Karpas-422 (cell line): ENCODE data around the gene STOX2. TPM values are rescaled to one million over a fixed set of nuclear protein-coding genes. Genes with fewer than 3 reads are reported as not detected.

Source experiments
- DNase-seq: peaks from one replicate; pipeline ENCODE4 v3.0.0-alpha.2; 2015
- H2AFZ ChIP-seq: fragments of 200-600 bp; sonication (generic); 2 replicates; pipeline ENCODE4 v1.6.1; 2014; ENCODE audit warnings: antibody characterized with exemption, low read length, mixed read lengths
- H3K27ac ChIP-seq: fragments of 200-600 bp; sonication (generic); 2 replicates; pipeline ENCODE4 v1.5.1; 2014; ENCODE audit warnings: mild to moderate bottlenecking, low read length, moderate library complexity
- H3K27me3 ChIP-seq: fragments of 200-600 bp; sonication (generic); 2 replicates; pipeline ENCODE4 v1.6.1; 2014; ENCODE audit warnings: low read length, mixed read lengths
- H3K36me3 ChIP-seq: fragments of 200-600 bp; sonication (generic); 2 replicates; pipeline ENCODE4 v1.6.1; 2014; ENCODE audit warnings: low read length, mixed read lengths; ENCODE audit not compliant: insufficient read depth
- H3K4me1 ChIP-seq: fragments of 200-600 bp; sonication (generic); 2 replicates; pipeline ENCODE4 v1.6.1; 2014; ENCODE audit warnings: mild to moderate bottlenecking, low read length, mixed read lengths
- H3K4me2 ChIP-seq: fragments of 200-600 bp; sonication (generic); 2 replicates; pipeline ENCODE4 v1.6.1; 2014; ENCODE audit warnings: low read length, low read depth, mild to moderate bottlenecking; ENCODE audit not compliant: poor library complexity, severe bottlenecking
- H3K4me3 ChIP-seq: fragments of 200-600 bp; sonication (generic); 2 replicates; pipeline ENCODE4 v1.5.1; 2014; ENCODE audit warnings: mild to moderate bottlenecking, antibody characterized with exemption, low read length, mixed read lengths
- H3K79me2 ChIP-seq: fragments of 200-600 bp; sonication (generic); 2 replicates; pipeline ENCODE4 v1.6.1; 2014; ENCODE audit warnings: mild to moderate bottlenecking, low read length, mixed read lengths
- H3K9ac ChIP-seq: fragments of 200-600 bp; sonication (generic); 2 replicates; pipeline ENCODE4 v1.6.0; 2014; ENCODE audit warnings: low read length
- H3K9me2 ChIP-seq: fragments of 200-600 bp; sonication (generic), shearing (Covaris generic); replicated peaks from 2 replicates; pipeline ENCODE4 v1.6.0; 2014; ENCODE audit warnings: mild to moderate bottlenecking, low read length, moderate library complexity; ENCODE audit not compliant: insufficient read depth
- H3K9me3 ChIP-seq: fragments of 300-700, 200-600 bp; sonication (generic); 2 replicates; pipeline ENCODE4 v1.6.1; 2014; ENCODE audit warnings: low read length, mixed read lengths
- H4K20me1 ChIP-seq: fragments of 200-600 bp; sonication (generic); 2 replicates; pipeline ENCODE4 v1.6.1; 2014; ENCODE audit warnings: mild to moderate bottlenecking, antibody characterized with exemption, low read length, low read depth; ENCODE audit not compliant: insufficient read depth
- total RNA-seq: library from RNA; depleted of rRNA; stranded (reverse); fragments of >200 nt; shearing (Covaris generic); gene quantifications from 2 replicates; pipeline ENCODE4 v1.2.3, GENCODE V29; 2014; ENCODE audit warnings: low replicate concordance; rRNA removed

STOX2 gene
- not detected in 2 replicates for total RNA-seq

DNA sequence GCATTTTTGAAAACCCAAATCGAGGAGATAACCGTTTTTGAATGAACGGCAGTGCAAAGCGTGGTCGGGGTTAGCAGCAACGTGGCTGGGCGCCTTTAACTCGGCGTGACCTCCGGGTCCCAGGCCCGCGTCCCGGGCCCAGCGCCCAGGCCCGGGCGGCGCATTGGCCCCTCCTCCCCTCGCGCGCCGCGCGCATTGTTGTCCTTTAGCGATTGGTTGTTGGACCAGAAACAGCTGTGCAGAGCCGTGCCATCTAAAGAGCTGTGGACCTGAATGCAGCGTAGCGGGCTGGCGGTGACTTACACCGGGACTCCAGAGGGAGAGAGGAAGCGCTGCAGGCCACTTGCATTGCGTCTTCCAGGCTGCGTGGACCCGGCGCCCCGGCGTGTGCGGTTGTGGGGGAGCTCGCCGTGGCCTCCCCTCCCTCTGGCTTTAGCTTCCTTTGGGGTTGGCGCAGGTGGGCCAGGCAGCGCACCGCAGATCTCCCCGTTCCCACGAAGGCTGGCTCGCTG is at the start of gene STOX2:
Gene STOX2, plus strand, starts transcription at position 227 of the 512 bp plus-strand sequence. CDS start 1,484 bp downstream, outside the sequence.
- H3K79me2 ChIP-seq = no peaks in the 10 kb centered on the region
- no peaks in the 10 kb centered on the region for H3K9me3 ChIP-seq
- H3K4me3 ChIP-seq = no peak within 1 kb of the TSS
- no peaks in the 10 kb centered on the region for H3K4me1 ChIP-seq
- no peak within 1 kb of the TSS for H3K27ac ChIP-seq
- H3K36me3 ChIP-seq = no peaks in the 10 kb centered on the region
- no peaks in the 10 kb centered on the region for H3K9me2 ChIP-seq
- no peak for DNase-seq
- no peak within 1 kb of the TSS for H3K4me2 ChIP-seq
- H3K9ac ChIP-seq = no peak within 1 kb of the TSS
- H2AFZ ChIP-seq = no peak within 1 kb of the TSS
- H4K20me1 ChIP-seq = no peaks in the 10 kb centered on the region
- H3K27me3 ChIP-seq = no peaks in the 10 kb centered on the region

- DNase-seq = no peak
- Histone ChIP-seq H3K4me2 (no peak overlapping the region), H3K9ac (no peak overlapping the region), H4K20me1 (no peaks in the 10 kb centered on the region), H3K4me1 (no peaks in the 10 kb centered on the region), H3K36me3 (no peaks in the 10 kb centered on the region), H3K79me2 (no peaks in the 10 kb centered on the region), H3K9me2 (no peaks in the 10 kb centered on the region), H3K9me3 (no peaks in the 10 kb centered on the region), H3K4me3 (no peak overlapping the region), H2AFZ (no peak overlapping the region), H3K27me3 (no peaks in the 10 kb centered on the region), H3K27ac (no peak overlapping the region)
Observed at GRCh38 chr4:183855323-183856190, 49.5 kb upstream of the STOX2 start.

- H3K4me2 ChIP-seq = no peak overlapping the region
- no peak overlapping the region for H3K4me3 ChIP-seq
- no peaks in the 10 kb centered on the region for H4K20me1 ChIP-seq
- no peaks in the 10 kb centered on the region for H3K9me3 ChIP-seq
- DNase-seq = no peak
- H3K36me3 ChIP-seq = no peaks in the 10 kb centered on the region
- H3K27me3 ChIP-seq = no peaks in the 10 kb centered on the region
- H3K27ac ChIP-seq = no peak overlapping the region
- no peaks in the 10 kb centered on the region for H3K9me2 ChIP-seq
- H3K79me2 ChIP-seq = no peaks in the 10 kb centered on the region
- H2AFZ ChIP-seq = no peak overlapping the region
- no peak overlapping the region for H3K9ac ChIP-seq
- H3K4me1 ChIP-seq = no peaks in the 10 kb centered on the region
Observed at GRCh38 chr4:183857040-183857439, 48.1 kb upstream of the STOX2 start.

- H3K4me3 ChIP-seq = no peak overlapping the region
- H3K9ac ChIP-seq = no peak overlapping the region
- H3K9me2 ChIP-seq = no peaks in the 10 kb centered on the region
- H3K27me3 ChIP-seq = no peaks in the 10 kb centered on the region
- no peak for DNase-seq
- no peaks in the 10 kb centered on the region for H3K9me3 ChIP-seq
- no peak overlapping the region for H3K27ac ChIP-seq
- H3K79me2 ChIP-seq = no peaks in the 10 kb centered on the region
- no peaks in the 10 kb centered on the region for H3K4me1 ChIP-seq
- H3K4me2 ChIP-seq = no peak overlapping the region
- H2AFZ ChIP-seq = no peak overlapping the region
- no peaks in the 10 kb centered on the region for H4K20me1 ChIP-seq
- no peaks in the 10 kb centered on the region for H3K36me3 ChIP-seq
Observed at GRCh38 chr4:183858011-183858615, 47.0 kb upstream of the STOX2 start.

GRCh38 chr4:183860119-183860518 is 45.0 kb upstream of the STOX2 start:
- no peak overlapping the region for H3K9ac ChIP-seq
- H3K79me2 ChIP-seq = no peaks in the 10 kb centered on the region
- H2AFZ ChIP-seq = no peak overlapping the region
- no peaks in the 10 kb centered on the region for H3K9me2 ChIP-seq
- no peak overlapping the region for H3K27ac ChIP-seq
- H3K4me3 ChIP-seq = no peak overlapping the region
- H4K20me1 ChIP-seq = no peaks in the 10 kb centered on the region
- no peaks in the 10 kb centered on the region for H3K4me1 ChIP-seq
- H3K9me3 ChIP-seq = no peaks in the 10 kb centered on the region
- no peaks in the 10 kb centered on the region for H3K36me3 ChIP-seq
- H3K4me2 ChIP-seq = no peak overlapping the region
- H3K27me3 ChIP-seq = no peaks in the 10 kb centered on the region
- no peak for DNase-seq

GRCh38 chr4:183860731-183861130 is 44.4 kb upstream of the STOX2 start:
- Histone ChIP-seq H3K79me2 (no peaks in the 10 kb centered on the region), H2AFZ (no peak overlapping the region), H3K9me2 (no peaks in the 10 kb centered on the region), H3K36me3 (no peaks in the 10 kb centered on the region), H3K9ac (no peak overlapping the region), H3K4me3 (no peak overlapping the region), H3K9me3 (no peaks in the 10 kb centered on the region), H3K27ac (no peak overlapping the region), H4K20me1 (no peaks in the 10 kb centered on the region), H3K4me2 (no peak overlapping the region), H3K4me1 (no peaks in the 10 kb centered on the region), H3K27me3 (no peaks in the 10 kb centered on the region)
- no peak for DNase-seq

- Histone ChIP-seq H3K4me3 (no peak overlapping the region), H3K9me3 (no peaks in the 10 kb centered on the region), H3K27me3 (no peaks in the 10 kb centered on the region), H3K9me2 (no peaks in the 10 kb centered on the region), H3K4me2 (no peak overlapping the region), H3K79me2 (no peaks in the 10 kb centered on the region), H3K9ac (no peak overlapping the region), H3K27ac (no peak overlapping the region), H2AFZ (no peak overlapping the region), H3K4me1 (no peaks in the 10 kb centered on the region), H3K36me3 (no peaks in the 10 kb centered on the region), H4K20me1 (no peaks in the 10 kb centered on the region)
- no peak for DNase-seq
Observed at GRCh38 chr4:183861426-183861825, 43.7 kb upstream of the STOX2 start.

- Histone ChIP-seq H3K9me3 (no peaks in the 10 kb centered on the region), H3K27me3 (no peaks in the 10 kb centered on the region), H3K36me3 (no peaks in the 10 kb centered on the region), H3K4me3 (no peak overlapping the region), H2AFZ (no peak overlapping the region), H4K20me1 (no peaks in the 10 kb centered on the region), H3K27ac (no peak overlapping the region), H3K79me2 (no peaks in the 10 kb centered on the region), H3K9ac (no peak overlapping the region), H3K4me2 (no peak overlapping the region), H3K4me1 (no peaks in the 10 kb centered on the region), H3K9me2 (no peaks in the 10 kb centered on the region)
- no peak for DNase-seq
Observed at GRCh38 chr4:183863155-183863825, 41.8 kb upstream of the STOX2 start.
